ENCODE data around the gene HINT2. TPM values are rescaled to one million over a fixed set of nuclear protein-coding genes. Genes with fewer than 3 reads are reported as not detected.

HINT2 gene
- total RNA-seq, 4 donors from 2014 or later = 11.4 to 58.2 (median 50.6) TPM

DNA sequence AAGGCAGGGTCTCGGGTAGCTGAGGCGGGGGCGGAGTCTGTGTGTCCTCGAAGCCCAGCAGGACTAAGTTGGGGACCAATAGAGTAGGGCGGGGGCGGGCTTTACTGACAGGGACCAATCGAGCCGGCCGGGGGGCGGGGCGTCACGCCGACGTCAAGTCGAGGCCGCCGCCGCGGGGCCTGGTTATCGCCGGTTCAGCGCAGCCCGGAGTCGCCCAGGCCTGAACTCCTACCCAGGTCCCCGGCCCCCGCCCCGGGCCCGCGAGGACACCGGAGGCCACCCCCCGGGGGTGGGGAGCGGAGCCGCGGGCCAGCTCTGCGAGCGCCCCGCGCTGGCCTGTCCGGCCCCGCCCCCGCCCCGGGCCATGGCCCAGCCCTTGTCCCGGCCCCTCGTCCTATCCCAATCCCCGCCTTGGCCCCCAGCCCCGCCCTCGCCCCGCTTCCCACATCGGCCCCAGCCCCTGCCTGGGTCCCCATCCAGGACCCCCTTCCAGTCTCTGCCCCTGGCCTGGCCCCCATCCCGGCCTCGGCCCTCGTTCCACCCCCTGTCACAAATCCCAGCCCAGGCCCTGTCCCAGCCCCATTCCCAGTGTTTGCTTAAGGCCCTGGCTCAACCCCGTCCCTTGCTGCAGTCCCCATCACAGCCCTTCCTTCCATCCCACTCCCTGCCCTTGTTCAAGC lies 14.4 kb upstream of the HINT2 start, which contains the start of gene TMEM8B:
TMEM8B (plus strand) TSS at position 145 of the 680 bp plus-strand sequence; CDS start at position 365, 220 bp downstream.
- TF ChIP-seq, protein P1, sequence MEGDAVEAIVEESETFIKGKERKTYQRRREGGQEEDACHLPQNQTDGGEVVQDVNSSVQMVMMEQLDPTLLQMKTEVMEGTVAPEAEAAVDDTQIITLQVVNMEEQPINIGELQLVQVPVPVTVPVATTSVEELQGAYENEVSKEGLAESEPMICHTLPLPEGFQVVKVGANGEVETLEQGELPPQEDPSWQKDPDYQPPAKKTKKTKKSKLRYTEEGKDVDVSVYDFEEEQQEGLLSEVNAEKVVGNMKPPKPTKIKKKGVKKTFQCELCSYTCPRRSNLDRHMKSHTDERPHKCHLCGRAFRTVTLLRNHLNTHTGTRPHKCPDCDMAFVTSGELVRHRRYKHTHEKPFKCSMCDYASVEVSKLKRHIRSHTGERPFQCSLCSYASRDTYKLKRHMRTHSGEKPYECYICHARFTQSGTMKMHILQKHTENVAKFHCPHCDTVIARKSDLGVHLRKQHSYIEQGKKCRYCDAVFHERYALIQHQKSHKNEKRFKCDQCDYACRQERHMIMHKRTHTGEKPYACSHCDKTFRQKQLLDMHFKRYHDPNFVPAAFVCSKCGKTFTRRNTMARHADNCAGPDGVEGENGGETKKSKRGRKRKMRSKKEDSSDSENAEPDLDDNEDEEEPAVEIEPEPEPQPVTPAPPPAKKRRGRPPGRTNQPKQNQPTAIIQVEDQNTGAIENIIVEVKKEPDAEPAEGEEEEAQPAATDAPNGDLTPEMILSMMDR (IDR thresholded peaks at IDR 0.05) = no peak
- TF ChIP-seq POLR2A (IDR thresholded peaks at IDR 0.05) = peak in 1 of 2 donors; percentile 71
- Histone ChIP-seq H3K9me3 (no peaks in the 10 kb centered on the region), H3K27ac (peak within 1 kb of the TSS; percentile 85 to 95 (median 92)), H3K4me1 (peaks cover 33 to 34% of the 10 kb centered on the region in 2 donors), H3K27me3 (no peaks in the 10 kb centered on the region), H3K4me3 (replicated peaks in 1 of 3) (peak within 1 kb of the TSS; percentile 22 to 76 (median 49)), H3K36me3 (no peaks in the 10 kb centered on the region)
- intact Hi-C loops (cut with DNase I) = loop anchor here (5.0 to 10.0 kb wide), 3 partner anchors 37 to 84 kb away; partner anchors contain the start of genes GBA2, NPR2 and RGP1
- 2 to 3% methylated on average over 4 to 5 of the region's 53 CpGs for whole genome bisulfite sequencing, 2 donors
- peak; percentile 98 to 100 for DNase-seq

DNA sequence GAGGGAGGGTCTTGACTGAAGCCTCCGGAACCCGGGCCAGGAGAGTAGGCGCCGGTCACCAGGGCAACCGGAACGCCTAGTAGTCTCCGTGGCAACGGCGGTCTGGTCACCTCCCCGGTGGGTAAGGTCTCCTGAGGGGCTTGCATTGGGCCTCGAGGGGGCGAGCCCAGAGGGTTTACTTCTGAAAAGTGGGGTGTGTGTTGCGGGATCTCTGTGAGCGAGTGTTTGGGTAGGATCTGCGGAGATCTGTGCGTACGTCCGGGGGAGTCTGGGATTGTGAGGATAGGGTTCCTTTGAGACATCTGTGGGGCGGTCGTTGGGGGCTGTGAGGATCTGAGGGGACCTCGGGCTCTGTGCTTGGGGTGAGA lies 13.9 kb upstream of the HINT2 start, which contains the start of gene FAM221B:
FAM221B (minus strand) TSS at position 17 of the 368 bp plus-strand sequence. CDS start 2,571 bp downstream, outside the sequence.
- intact Hi-C loops (cut with DNase I) = loop anchor here (5.0 to 10.0 kb wide), 3 partner anchors 36 to 84 kb away; partner anchors contain the start of genes GBA2, NPR2 and RGP1
- no peaks in the 10 kb centered on the region for H3K9me3 ChIP-seq
- peaks cover 29 to 30% of the 10 kb centered on the region in 2 donors for H3K4me1 ChIP-seq
- H3K27me3 ChIP-seq = no peaks in the 10 kb centered on the region
- H3K36me3 ChIP-seq = no peaks in the 10 kb centered on the region
- WGBS, 2 donors = 0 to 3% methylated on average over 11 to 18 of the region's 21 CpGs
- peak within 1 kb of the TSS; percentile 22 to 76 (median 49) for H3K4me3 ChIP-seq (replicated peaks in 1 of 3)
- peak within 1 kb of the TSS; percentile 85 to 95 (median 92) for H3K27ac ChIP-seq
- no peak for TF ChIP-seq POLR2A (IDR thresholded peaks at IDR 0.05)
- TF ChIP-seq, protein P1 (IDR thresholded peaks at IDR 0.05) = no peak
- peak; percentile 38 to 41 for DNase-seq

DNA sequence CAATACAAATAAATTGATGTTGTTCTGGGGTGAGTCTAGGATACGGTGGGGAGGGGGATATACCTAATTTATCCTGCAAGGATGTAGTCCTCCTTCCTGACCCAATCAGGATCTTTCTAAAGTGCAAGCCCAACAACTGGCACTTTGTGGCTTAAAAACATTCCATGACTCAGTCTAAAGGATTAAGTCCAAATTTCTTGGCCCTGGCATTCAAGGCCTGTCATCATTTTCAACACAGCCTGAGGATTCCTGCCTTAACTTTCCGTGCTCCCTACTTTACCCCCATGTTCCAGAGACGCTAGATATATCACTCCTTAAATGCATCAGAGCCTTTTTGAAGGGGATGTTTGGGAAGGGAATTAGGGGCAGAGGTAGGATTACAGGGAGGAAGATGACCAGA lies 12.6 kb upstream of the HINT2 start:
- TF ChIP-seq, protein P1 (IDR thresholded peaks at IDR 0.05) = no peak
- no peak for TF ChIP-seq POLR2A (IDR thresholded peaks at IDR 0.05)
- DNase-seq = no peak
- H3K9me3 ChIP-seq = no peaks in the 10 kb centered on the region
- no peak overlapping the region for H3K27ac ChIP-seq
- 91 to 92% methylated on average over 3 of the region's 3 CpGs for WGBS, 2 donors
- intact Hi-C loops (cut with DNase I) = loop anchor here (5.0 to 10.0 kb wide), 3 partner anchors 35 to 83 kb away; partner anchors contain the start of genes GBA2, NPR2 and RGP1
- no peak overlapping the region for H3K4me3 ChIP-seq (replicated peaks in 1 of 3)
- no peaks in the 10 kb centered on the region for H3K27me3 ChIP-seq
- H3K4me1 ChIP-seq = peaks cover 17 to 22% of the 10 kb centered on the region in 2 donors
- no peaks in the 10 kb centered on the region for H3K36me3 ChIP-seq

DNA sequence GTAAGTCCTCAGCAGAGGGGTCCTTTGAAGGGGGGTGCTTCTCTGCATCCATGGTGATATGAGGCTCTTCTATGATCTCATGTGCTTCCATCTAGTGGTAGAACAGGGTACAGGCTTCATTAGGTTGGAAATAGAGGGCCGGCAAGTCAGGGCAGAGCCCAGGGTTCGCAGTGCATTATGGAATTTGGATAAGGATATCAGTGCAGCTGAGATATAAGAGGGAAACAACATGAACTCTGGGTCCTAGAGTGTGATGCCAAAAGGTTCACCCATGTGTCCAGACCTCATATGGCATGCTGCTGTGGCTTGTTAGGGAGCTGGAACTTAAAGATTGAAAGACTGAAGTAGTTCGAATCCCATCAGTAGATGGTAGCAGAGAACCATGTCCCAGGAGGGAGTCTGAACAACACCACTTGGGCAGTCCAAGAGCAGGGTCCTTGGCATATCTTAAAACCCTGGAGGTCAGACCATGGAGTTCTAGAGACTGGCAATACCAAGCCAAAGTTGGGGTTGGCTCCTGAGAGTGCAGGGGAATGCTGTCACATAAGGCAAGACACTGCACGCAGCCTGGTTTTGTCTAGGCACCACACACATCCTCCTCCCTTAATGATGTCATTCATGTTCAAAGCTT lies 11.3 kb upstream of the HINT2 start:
- TF ChIP-seq, protein P1 (IDR thresholded peaks at IDR 0.05) = peak; percentile 28 to 78 (median 66)
- TF ChIP-seq POLR2A (IDR thresholded peaks at IDR 0.05) = no peak
- DNase-seq = peak; percentile 9 to 26
- H3K9me3 ChIP-seq = no peaks in the 10 kb centered on the region
- intact Hi-C loops (cut with DNase I) = loop anchor here (5.0 to 10.0 kb wide), 3 partner anchors 34 to 81 kb away; partner anchors contain the start of genes GBA2, NPR2 and RGP1
- H3K4me1 ChIP-seq = peaks cover 13 to 22% of the 10 kb centered on the region in 2 donors
- no peak overlapping the region for H3K4me3 ChIP-seq (replicated peaks in 1 of 3)
- 43 to 45% methylated on average over 4 of the region's 4 CpGs for WGBS, 2 donors
- no peak overlapping the region for H3K27ac ChIP-seq
- no peaks in the 10 kb centered on the region for H3K27me3 ChIP-seq
- no peaks in the 10 kb centered on the region for H3K36me3 ChIP-seq
